ENCODE results near the gene ADM5.

Gene ADM5

GRCh38 chr19:49689133-49690078 is at the start of gene ADM5:
Gene ADM5 (plus strand): TSS chr19:49689594. CDS start chr19:49689838, 244 bp downstream.
- no peak for DNase-seq (ENCODE audit: low spot score)

- peak; percentile 99 for DNase-seq (ENCODE audit: low spot score)
Measured at GRCh38 chr19:49640113-49640898, 49.1 kb upstream of the ADM5 start, which contains the start of gene RRAS. Gene RRAS (minus strand): TSS chr19:49640143. CDS start chr19:49640098, 45 bp downstream.

- peak; percentile 97 for DNase-seq (ENCODE audit: low spot score)
Measured at GRCh38 chr19:49641688-49642491, 47.5 kb upstream of the ADM5 start, which contains the start of gene SCAF1. Gene SCAF1 (plus strand): TSS chr19:49642209. CDS start chr19:49645027, 2,818 bp downstream.

GRCh38 chr19:49642492-49643035 is 46.8 kb upstream of the ADM5 start:
- DNase-seq (ENCODE audit: low spot score) = no peak

GRCh38 chr19:49643466-49643865 is 45.9 kb upstream of the ADM5 start:
- DNase-seq (ENCODE audit: low spot score) = no peak

- DNase-seq (ENCODE audit: low spot score) = no peak
Measured at GRCh38 chr19:49645592-49645991, 43.8 kb upstream of the ADM5 start.

GRCh38 chr19:49645995-49646394 is 43.4 kb upstream of the ADM5 start:
- no peak for DNase-seq (ENCODE audit: low spot score)

GRCh38 chr19:49646586-49646985 is 42.8 kb upstream of the ADM5 start:
- DNase-seq (ENCODE audit: low spot score) = no peak

GRCh38 chr19:49651029-49651819 is 38.2 kb upstream of the ADM5 start:
- no peak for DNase-seq (ENCODE audit: low spot score)

- no peak for DNase-seq (ENCODE audit: low spot score)
Measured at GRCh38 chr19:49651820-49652550, 37.4 kb upstream of the ADM5 start.

GRCh38 chr19:49652551-49653465 is 36.6 kb upstream of the ADM5 start:
- DNase-seq (ENCODE audit: low spot score) = no peak

- no peak for DNase-seq (ENCODE audit: low spot score)
Measured at GRCh38 chr19:49653466-49653806, 36.0 kb upstream of the ADM5 start.

GRCh38 chr19:49654581-49654980 is 34.8 kb upstream of the ADM5 start:
- DNase-seq (ENCODE audit: low spot score) = no peak

GRCh38 chr19:49655570-49656455 is 33.6 kb upstream of the ADM5 start:
- no peak for DNase-seq (ENCODE audit: low spot score)

- no peak for DNase-seq (ENCODE audit: low spot score)
Measured at GRCh38 chr19:49656456-49657109, 32.8 kb upstream of the ADM5 start.

- DNase-seq (ENCODE audit: low spot score) = no peak
Measured at GRCh38 chr19:49657493-49658138, 31.8 kb upstream of the ADM5 start.

- DNase-seq (ENCODE audit: low spot score) = no peak
Measured at GRCh38 chr19:49658139-49658517, 31.3 kb upstream of the ADM5 start.

All from hepatic stellate cell (primary cell).